HG03280 (cell line): ENCODE measurements around the gene GALNTL6.
"Not testable (repeated sequence)": the region's sequence is repeated elsewhere in the genome, so short reads cannot be mapped to it uniquely, and the experiment has no call there.

Source experiments
- ATAC-seq: cut with Tn5 transposase; IDR thresholded peaks from one replicate; pipeline ENCODE4 v1.9.1; 2021; ENCODE audit warnings: mild to moderate bottlenecking, moderate library complexity; ENCODE audit not compliant: unreplicated experiment

The GALNTL6 gene

DNA sequence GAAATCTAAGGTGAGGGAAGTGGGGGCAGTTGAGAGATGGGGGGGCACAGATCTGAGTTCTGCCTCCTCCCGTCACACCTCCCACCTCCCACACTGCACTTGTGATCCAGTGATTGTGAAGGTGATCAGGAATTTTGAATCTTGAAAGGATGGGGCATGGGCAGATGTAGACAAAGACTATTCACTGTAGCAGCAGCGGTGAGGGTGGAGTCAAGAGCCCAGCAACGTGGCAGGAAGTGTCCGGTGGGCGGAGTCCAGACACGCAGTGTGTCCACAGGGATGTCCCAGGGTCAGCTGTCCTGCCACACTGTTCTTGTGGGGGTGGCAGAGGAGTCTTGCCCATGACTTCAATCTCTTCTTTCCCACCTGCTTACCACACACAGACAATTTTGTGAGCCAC lies 1024.9 kb downstream of the GALNTL6 start:
- ATAC-seq, result no peak

DNA sequence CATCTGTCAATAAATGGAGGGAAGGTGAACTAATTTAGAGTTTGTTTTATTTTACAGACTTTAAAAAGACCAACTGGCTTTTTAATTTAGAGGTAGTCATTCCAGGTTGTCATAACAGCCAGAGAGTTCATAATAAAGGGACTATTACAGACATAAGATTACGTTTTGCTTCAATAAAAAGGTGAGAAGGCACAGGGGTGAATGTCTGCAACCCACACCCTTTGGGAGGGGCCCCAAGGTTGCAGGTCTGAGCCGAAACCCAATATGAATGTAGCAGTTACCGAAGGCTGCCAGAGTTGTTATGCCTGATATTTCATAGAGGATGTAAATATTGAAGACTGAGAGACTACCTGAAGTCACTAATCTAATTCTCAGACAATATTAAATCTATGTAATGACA lies 1025.7 kb downstream of the GALNTL6 start:
- ATAC-seq, result no peak

DNA sequence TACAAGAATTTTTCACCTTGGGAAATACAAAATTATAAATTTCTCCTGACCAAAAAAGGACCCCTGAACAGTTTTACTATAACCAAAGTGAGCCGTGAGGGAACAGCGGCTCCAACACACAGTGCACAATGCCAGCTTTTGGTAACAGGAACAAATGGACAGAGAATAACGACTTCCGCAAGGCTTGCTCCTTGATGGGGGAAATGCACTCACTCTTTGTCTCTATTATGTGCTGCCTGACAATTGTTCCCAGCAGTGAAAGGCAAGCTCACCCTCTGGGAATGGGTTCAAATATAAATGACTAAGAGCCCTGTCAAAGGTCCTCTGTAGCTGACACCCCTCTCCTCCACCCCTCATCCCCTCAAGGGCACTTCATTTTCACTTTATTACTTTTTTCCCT lies 1029.6 kb downstream of the GALNTL6 start:
- no peak for ATAC-seq

DNA sequence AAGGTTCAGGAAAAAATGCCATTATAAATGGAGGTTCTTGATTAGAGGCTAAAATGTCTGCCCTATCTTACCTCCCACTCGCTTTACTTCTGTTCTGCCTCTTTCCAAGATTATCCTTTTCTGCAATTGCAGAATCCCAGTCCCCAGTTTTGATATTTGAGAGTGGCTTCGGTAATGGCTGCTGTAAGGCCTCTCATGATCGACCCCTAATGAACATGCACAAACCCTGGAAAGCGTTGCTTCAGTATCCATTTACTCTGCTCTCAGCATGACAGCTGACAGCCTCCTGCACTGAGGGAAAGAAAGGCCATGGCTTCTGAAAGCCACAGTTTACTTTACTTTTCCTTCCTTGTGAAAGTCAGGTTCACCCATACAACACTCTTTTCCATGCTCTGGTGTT lies 1030.0 kb downstream of the GALNTL6 start:
- no peak for ATAC-seq

DNA sequence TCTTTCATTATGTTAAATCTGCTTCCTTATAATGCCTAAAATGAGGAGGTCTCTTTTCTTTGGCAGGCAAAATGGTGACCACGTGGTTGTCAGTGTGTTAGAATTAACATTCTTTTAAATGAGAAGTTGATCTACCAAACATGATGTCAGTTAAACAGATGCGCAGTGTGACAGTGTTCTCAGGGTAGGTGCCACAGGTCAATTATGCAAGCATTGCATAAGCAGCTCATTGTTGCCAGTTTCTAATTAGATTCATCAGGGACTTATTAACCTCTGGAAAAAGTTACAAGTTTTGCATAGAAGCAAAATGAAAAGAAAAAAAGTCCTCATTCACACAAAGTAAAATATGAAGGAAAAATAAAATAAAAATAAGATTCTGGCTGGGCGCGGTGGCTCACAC lies 1031.4 kb downstream of the GALNTL6 start:
- no peak for ATAC-seq

DNA sequence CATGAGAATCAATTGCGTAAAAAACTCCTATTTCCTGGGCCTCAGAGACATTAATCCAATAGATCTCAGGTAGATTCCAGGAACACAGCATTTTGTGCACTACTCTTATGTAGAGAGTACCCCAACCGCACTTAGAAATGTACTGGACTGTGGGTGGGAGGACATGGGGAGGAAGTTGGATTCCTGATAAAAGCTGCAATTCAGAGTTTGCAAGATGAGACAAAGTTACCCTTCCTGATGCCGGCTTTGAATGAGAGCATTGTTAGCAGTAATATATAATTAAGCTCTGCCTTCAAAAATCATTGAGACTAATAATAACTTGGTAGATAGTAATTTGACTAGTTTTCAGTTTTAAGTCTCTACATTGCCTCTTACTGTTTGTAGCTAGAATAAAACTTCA lies 1032.1 kb downstream of the GALNTL6 start:
- no peak for ATAC-seq

DNA sequence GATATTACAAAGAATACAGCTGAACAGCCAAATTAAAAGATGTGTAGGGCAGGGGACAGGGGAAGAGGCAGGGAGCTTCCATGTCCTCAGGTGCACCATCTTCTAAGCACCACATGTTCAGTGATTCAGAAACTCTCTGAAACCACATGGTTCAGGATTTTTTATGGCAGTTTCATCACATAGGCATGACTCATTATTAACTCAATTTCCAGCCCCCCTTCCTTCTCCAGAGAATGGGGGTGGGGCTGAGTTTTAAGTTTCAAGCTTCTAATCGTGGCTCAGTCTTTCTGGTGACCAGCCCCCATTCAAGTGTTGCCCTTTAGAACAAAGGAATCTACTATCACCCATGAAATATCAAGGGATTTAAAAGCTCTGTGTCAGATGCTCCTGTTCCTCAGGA lies 1037.6 kb downstream of the GALNTL6 start:
- no peak for ATAC-seq

DNA sequence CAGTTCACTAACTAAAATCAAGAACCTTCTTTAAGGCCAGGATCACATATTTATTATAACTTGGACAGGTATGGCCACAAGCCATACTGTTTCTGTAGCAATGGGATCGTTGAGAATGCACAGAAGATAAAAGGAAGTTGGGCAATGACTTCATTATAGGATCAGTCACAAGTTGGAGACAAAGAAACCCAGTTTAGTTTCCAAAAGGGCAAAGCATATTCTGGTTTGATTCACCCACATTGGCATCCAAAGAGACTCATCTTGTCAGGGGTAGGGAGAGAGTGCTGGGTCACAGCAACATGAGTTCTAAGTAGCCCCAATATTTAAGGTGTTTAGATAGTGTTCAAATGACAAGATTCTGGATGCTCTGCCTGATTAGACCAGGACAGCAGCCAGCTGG lies 1038.3 kb downstream of the GALNTL6 start:
- ATAC-seq, result no peak

DNA sequence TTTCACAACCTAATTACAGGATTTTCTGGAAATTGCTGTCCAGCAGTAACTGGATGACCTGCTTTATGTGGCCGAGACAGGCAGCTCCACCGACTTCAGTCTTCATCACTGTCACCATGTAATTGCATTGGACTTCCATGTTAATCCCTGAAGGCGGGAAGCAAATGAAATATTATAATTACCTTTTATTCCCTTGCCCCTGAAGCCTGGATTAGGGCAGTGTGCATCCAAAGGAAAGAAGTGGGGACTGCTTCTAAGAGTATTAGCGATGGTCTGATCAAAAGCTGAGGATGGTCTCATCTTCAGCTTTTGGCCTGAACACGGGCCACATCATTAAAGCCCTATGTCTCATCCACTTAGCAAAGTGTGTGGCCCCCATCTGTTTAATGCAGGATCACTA lies 1043.8 kb downstream of the GALNTL6 start:
- ATAC-seq, result no peak

DNA sequence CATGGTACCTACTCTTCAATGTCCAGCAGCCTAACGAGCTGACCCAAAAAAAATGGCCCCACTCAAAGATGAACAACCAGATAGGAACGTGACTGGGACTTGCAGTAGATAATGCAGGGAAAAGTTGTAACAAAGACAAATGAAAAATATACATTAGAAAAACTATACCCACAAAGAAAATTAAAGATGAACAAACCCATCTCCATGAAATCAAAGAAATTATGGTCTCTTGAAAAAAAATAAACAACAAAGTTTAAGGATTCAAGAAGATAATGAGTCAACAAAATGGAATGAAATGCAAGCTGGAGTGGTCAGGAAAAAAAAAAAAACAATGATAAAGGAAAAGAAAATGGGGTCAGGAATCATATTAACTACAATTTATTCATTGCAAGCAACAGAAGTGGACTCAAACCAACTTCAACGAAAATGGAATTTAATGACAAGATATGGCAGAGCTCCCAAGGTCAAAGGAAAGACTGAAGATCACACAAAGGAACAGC lies 1045.6 kb downstream of the GALNTL6 start:
- no peak for ATAC-seq

DNA sequence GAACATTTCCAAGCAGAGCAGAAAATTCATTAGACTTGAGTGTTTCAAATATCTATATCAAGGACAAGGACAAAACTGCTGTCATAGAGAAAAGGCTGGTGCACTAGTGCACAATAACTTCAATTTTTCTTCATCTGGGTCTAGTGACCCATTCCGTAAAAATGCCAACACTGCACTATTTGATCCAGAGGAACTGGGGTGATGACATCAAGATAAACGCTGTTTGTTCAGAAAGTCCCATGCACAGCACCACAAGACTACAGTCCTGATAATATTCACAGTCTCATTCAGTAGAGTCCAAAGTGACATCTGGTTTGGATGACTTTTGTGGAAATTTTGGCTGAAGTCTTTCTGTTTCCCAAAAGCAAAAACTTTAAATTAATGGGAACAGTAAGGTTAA lies 1051.9 kb downstream of the GALNTL6 start:
- ATAC-seq, result no peak

DNA sequence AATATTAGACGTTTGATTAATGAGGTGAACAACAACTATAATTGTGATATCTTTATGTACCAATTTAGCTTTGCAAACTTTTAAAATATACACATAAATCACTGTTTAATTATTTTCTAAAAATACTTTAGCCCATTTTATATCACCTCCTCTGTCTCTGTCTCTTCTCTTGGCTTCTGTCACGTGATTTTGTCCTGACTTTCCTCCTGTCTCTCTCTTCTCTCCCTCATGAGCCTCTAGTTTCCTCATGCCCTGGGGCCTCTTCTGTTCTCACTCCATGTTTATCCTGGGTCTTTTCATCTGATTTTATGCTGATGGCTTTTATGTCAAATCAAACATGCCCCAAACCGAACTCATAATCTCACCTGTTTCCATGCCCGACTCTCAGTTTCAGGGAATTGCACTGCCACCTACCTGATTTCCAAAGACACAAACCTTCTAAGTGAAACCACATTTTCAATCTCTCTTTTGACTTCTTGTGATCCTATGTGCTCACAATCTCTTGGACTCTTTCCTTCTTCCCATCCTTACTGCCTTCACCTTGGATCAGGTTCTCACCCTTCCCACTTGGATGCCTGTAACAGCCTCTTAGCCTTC lies 1052.4 kb downstream of the GALNTL6 start:
- no peak for ATAC-seq

DNA sequence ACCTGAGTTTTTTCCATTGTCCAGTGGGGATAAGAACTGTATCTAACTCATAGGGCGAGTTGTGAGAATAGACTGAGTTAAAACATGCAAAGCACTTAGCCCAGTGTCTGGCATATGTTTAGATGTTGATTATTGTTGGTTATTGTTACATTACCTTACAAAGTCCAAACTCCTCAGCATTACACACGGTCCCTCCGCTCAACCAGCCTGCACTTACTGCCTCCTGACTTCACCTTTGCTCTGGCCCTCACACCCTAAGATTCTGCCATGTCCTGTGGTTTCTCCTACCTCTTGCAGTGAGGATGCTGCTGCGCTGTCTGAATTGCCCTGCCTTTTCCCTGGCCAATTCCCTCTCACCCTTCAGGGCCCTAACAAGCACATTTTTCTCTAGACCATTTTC lies 1053.2 kb downstream of the GALNTL6 start:
- ATAC-seq, result no peak

DNA sequence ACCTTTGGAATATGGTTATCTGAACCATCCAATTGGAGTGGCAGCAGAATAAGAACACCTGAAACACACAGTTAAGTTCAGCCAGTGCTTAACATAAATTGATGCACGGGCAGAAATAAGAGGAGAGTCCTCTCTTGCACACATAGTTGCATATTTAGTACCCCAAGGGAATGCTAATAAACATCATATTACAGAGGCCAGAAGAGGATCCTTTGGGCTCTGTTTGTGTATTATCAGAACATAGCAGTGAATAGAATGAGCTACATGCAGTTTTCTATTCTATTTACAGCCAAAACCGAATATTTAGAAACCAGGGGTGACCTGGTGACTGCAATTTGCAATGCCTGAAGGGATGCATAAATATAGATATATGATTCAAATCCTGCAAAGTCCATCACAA lies 1054.6 kb downstream of the GALNTL6 start:
- ATAC-seq, result no peak

DNA sequence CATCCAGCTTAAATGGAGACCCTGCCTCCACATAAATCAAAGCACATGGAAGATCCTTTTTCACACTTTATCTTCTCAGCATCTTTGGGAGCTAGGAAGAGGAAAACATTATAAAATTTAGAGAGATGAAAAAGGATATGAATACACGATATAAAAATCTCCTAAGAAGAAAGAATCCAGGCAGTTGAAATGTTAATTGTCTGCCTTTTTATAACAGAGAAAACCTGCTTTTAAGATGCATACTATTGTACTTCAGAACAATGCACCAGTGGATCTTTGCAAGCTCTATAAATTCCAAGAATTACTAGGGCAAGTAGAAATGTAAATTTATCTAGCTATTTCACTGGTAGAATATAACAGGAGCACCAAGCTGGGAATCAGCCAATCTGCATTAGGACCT lies 1055.1 kb downstream of the GALNTL6 start:
- ATAC-seq, result no peak

DNA sequence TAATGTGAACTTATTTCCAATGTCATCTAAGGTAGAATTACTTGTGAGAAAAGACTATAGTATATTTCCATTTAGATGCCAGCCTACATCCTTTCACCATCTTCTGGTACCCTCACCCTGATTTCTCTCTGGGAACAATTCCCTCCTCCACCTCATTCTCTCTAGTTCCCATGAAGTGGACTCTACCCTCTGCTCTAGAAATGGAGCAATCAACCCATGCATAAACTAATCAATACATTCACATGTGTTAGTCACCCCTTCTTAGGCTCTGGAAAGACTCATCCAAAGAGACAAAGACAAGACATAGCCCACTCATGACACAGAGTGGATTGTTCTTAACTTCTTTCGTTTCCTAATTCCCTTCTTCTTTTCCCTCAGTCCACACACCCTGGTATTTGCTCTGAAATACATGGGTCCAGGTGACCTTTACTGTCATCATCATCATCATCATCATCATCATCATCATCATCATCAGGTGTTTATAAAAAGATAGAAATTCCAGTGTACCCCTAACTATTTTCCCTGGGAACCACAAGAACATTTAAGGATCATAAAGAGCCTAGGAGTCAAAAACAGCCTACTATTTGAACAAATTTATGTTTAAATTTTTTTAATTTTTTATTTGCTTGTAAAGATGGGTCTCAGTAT lies 1056.5 kb downstream of the GALNTL6 start:
- ATAC-seq, result no peak

DNA sequence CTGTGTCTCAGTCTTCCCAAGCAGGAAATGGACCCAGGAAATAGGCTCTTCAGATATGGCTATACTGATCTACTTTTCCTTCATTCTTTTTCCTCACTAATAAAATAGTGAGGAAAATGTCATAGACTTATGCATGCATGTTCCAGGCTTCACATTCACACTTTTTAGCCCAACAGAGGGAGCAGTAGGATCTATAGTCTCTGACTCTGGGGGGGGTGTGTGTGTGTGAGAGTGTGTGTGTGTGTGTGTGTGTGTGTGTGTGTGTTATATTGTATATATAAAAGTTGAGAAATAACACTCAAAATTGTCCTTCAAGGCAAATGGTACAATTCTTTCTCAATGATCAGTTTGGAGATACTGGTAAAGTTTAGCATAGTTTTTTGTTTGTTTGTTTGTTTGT lies 1058.2 kb downstream of the GALNTL6 start:
- ATAC-seq, result no peak

DNA sequence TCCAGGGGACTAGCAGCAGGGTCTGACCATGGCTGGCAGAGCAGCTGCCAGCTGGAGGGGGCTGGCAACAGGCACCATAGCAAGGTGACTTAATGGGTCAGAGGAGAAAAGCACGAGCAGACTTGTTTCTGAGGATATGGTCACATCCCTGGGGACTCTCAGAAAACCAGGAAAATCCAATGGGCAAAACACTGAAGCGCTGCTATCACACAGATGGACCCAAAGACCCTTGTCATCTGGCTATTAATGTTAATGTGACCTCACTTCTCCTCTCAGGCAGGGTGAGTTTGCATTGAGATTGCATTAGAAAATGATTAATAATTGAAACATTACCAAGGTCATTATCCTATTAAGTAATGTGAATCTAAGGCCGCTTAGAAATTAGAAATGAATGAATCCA lies 1061.7 kb downstream of the GALNTL6 start:
- no peak for ATAC-seq

DNA sequence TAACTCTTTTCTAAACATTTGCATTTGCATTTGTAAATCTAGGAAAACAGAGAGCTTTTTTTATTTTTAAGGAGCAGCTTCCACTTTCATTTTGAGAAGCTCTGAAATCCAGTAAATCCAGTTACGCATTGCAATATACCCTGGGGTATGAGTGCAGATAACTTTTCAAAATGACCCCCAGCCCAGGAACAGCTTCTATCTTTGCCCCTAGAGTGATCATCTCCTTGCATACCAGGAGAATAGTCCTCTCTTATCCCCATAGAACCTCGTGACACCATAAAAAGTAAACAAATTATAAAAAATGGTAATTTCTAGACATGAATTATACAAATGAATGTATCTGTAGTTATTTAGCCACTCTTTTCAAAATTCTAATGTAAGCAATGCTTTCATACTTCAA lies 1063.2 kb downstream of the GALNTL6 start:
- ATAC-seq, result no peak

DNA sequence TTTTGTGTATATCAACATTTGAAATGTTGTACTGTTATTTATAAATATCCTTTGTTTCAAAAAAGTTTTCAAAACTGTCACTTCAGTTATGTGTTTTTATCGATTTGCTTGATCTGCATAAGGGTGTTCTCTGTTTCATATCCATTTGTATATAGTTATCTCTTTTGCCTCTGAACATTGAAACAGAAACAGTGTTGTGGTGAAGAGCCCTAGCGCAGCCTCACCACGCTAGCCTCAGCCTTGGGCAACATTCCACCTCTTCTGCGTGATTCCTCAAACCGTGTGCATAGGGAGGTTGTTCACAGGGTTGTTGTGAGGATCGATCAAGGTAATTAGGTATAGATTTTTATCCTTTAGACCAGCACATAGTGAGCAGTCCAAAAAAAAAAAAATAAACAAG lies 1068.4 kb downstream of the GALNTL6 start:
- no peak for ATAC-seq

DNA sequence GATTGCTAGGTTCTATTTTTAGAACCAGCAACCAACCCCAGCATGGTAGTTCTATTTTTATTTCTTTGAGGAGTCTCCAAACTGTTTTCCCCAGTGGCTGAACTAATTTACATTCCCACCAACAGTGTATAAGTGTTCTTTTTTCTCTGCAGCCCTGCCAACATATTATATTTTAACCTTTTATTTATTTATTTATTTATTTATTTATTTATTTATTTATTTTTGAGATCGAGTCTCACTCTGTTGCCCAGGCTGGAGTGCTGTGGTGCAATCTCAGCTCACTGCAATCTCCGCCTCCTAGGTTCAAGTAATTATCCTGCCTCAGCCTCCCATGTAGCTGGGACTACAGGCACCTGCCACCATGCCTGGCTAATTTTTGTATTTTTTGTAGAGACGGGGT lies 1074.2 kb downstream of the GALNTL6 start:
- not testable (repeated sequence) for ATAC-seq

DNA sequence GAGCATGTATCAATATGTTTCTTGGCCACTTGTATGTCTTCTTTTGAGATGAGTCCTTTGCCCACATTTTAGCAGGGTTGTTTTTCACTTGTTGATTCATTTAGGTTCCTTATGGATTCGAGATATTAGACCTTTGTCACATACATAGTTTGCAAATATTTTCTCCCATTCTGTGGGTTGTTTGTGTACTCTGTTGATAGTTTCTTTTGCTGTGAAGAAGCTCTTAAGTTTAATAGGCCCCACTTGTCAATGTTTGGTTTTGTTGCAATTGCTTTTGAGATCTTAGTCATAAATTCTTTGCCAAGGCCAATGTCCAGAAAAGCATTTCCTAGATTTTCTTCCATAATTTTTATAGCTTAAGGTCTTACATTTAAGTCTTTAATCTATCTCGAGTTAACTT lies 1074.8 kb downstream of the GALNTL6 start:
- ATAC-seq, result no peak

DNA sequence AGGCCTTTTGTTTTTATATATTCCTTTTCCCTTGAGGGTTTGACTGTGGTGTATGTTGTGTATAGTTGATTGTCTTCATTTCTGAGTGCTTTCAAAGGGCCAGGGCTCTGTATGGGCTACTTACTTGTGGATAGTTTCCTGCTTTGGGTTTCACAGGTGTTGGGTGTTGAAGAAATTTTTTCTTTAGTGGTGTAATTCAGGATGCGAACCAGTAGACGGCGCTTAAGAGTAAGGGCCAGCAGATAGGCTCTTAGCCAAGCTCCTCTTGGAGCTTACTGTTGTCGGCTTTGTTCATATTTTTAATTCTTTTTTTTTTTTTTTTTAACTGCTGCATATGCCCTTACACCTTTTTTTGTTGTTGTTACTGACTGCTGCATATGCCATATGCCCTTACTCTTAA lies 1079.1 kb downstream of the GALNTL6 start:
- ATAC-seq, result peak; percentile 66
